Measurements from ENCODE around the gene NHEJ1.

DNA sequence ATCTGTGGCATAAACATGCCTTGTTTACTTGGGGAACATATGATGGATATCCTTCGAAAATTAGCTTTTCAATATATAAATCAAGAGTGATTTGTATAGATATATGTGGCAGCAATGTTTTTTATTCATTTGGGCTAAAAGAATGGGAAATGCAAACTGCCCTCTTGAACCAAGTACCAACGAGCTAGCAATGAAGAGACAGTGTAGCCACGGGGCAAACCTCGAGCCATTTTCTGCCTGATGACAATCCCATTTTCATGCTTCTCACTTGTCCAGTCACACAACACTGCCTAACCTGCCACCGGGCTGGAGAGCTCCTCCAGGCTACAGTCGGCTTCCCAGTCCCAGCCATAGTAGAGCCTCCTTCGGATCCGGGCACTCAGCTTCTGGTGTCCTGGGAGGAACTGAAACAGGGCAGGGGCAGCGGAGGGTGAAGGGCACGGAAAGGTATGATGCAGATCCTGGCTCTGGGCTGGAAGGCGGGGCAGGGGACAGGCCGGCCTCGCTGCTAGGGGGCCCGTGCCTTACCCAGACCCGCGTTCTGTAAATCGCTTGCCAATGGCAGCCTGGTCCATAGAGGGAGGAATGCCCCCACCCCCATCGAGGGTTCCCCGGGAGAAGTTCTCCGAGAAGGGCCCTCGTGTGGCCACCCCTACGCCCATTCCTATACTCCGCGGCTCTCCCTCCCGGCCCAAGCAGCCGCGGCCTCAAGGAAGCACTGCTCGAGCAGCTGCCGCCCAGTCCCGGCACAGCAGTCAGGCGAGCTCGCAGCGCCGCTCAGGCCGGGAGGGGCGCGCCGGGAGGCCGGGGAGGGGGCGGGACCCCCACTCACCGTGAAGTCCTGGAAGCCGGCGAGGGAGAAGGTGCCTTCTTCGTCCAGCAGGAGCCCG, 15.6 kb upstream of the NHEJ1 start:
- no peak for TF ChIP-seq TAF1 (IDR thresholded peaks at IDR 0.05; ENCODE audit: borderline replicate concordance, low read depth, low read length)
- TF ChIP-seq, protein P1, sequence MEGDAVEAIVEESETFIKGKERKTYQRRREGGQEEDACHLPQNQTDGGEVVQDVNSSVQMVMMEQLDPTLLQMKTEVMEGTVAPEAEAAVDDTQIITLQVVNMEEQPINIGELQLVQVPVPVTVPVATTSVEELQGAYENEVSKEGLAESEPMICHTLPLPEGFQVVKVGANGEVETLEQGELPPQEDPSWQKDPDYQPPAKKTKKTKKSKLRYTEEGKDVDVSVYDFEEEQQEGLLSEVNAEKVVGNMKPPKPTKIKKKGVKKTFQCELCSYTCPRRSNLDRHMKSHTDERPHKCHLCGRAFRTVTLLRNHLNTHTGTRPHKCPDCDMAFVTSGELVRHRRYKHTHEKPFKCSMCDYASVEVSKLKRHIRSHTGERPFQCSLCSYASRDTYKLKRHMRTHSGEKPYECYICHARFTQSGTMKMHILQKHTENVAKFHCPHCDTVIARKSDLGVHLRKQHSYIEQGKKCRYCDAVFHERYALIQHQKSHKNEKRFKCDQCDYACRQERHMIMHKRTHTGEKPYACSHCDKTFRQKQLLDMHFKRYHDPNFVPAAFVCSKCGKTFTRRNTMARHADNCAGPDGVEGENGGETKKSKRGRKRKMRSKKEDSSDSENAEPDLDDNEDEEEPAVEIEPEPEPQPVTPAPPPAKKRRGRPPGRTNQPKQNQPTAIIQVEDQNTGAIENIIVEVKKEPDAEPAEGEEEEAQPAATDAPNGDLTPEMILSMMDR (IDR thresholded peaks at IDR 0.05): peak; percentile 34
